ENCODE data around the gene PDE1A. TPM values are rescaled to one million over a fixed set of nuclear protein-coding genes. Genes with fewer than 3 reads are reported as not detected.

PDE1A gene
- total and polyA plus RNA-seq, 4 donors = 1.0 to 11.8 (median 3.6) TPM

- Histone ChIP-seq H3K9me3 (ENCODE audit: control insufficient read depth in 4 of 4, insufficient read depth in 3 of 4, low read length in 3 of 4) (no peaks in the 10 kb centered on the region), H3K36me3 (ENCODE audit: control insufficient read depth in 4 of 4, insufficient read depth in 4 of 4, low read length in 4 of 4) (no peaks in the 10 kb centered on the region), H3K9ac (ENCODE audit: insufficient read depth in 1 of 2, low read length in 2 of 2) (no peak overlapping the region), H3K4me3 (no peak overlapping the region), H3K27me3 (ENCODE audit: control insufficient read depth in 3 of 3, insufficient read depth in 3 of 3, low read length in 2 of 3) (no peaks in the 10 kb centered on the region), H3K27ac (ENCODE audit: low read depth in 1 of 2, low read length in 1 of 2) (no peak overlapping the region), H3K4me1 (ENCODE audit: control insufficient read depth in 5 of 5, insufficient read depth in 5 of 5, low read length in 5 of 5) (no peaks in the 10 kb centered on the region)
- DNase-seq (no peak), ATAC-seq (ENCODE audit: insufficient read depth, low FRiP score) (no peak)
- 83 to 89% methylated on average over 3 of the region's 3 CpGs for WGBS, 2 donors
- no peak for TF ChIP-seq CTCF (IDR thresholded peaks at IDR 0.05; ENCODE audit: control extremely low read depth, extremely low read depth)
Observed at GRCh38 chr2:182345384-182345783, 81.5 kb downstream of the PDE1A start.

GRCh38 chr2:182330451-182331305 is 96.2 kb downstream of the PDE1A start:
- H3K27ac ChIP-seq (ENCODE audit: low read depth in 1 of 2, low read length in 1 of 2) = peak overlapping the region in 1 of 2 donors; percentile 53
- ATAC-seq (ENCODE audit: insufficient read depth, low FRiP score) = no peak
- no peak for DNase-seq
- H3K27me3 ChIP-seq (ENCODE audit: control insufficient read depth in 3 of 3, insufficient read depth in 3 of 3, low read length in 2 of 3) = no peaks in the 10 kb centered on the region
- TF ChIP-seq CTCF (IDR thresholded peaks at IDR 0.05; ENCODE audit: control extremely low read depth, extremely low read depth) = no peak
- 82 to 89% methylated on average over 5 of the region's 5 CpGs for WGBS, 2 donors
- H3K4me3 ChIP-seq = no peak overlapping the region
- no peaks in the 10 kb centered on the region for H3K36me3 ChIP-seq (ENCODE audit: control insufficient read depth in 4 of 4, insufficient read depth in 4 of 4, low read length in 4 of 4)
- no peaks in the 10 kb centered on the region for H3K4me1 ChIP-seq (ENCODE audit: control insufficient read depth in 5 of 5, insufficient read depth in 5 of 5, low read length in 5 of 5)
- no peak overlapping the region for H3K9ac ChIP-seq (ENCODE audit: insufficient read depth in 1 of 2, low read length in 2 of 2)
- peaks cover 0 to 3% (median 0%) of the 10 kb centered on the region in 4 donors for H3K9me3 ChIP-seq (ENCODE audit: control insufficient read depth in 4 of 4, insufficient read depth in 3 of 4, low read length in 3 of 4)

GRCh38 chr2:182324665-182325064 is 102.2 kb downstream of the PDE1A start:
- H3K9me3 ChIP-seq (ENCODE audit: control insufficient read depth in 4 of 4, insufficient read depth in 3 of 4, low read length in 3 of 4) = no peaks in the 10 kb centered on the region
- DNase-seq (no peak), ATAC-seq (ENCODE audit: insufficient read depth, low FRiP score) (no peak)
- no peak overlapping the region for H3K9ac ChIP-seq (ENCODE audit: insufficient read depth in 1 of 2, low read length in 2 of 2)
- 80 to 82% methylated on average over 4 of the region's 4 CpGs for WGBS, 2 donors
- H3K4me1 ChIP-seq (ENCODE audit: control insufficient read depth in 5 of 5, insufficient read depth in 5 of 5, low read length in 5 of 5) = no peaks in the 10 kb centered on the region
- no peaks in the 10 kb centered on the region for H3K27me3 ChIP-seq (ENCODE audit: control insufficient read depth in 3 of 3, insufficient read depth in 3 of 3, low read length in 2 of 3)
- no peak overlapping the region for H3K27ac ChIP-seq (ENCODE audit: low read depth in 1 of 2, low read length in 1 of 2)
- H3K4me3 ChIP-seq = no peak overlapping the region
- H3K36me3 ChIP-seq (ENCODE audit: control insufficient read depth in 4 of 4, insufficient read depth in 4 of 4, low read length in 4 of 4) = no peaks in the 10 kb centered on the region
- TF ChIP-seq CTCF (IDR thresholded peaks at IDR 0.05; ENCODE audit: control extremely low read depth, extremely low read depth) = no peak

Data from lung (tissue), 12 donors.